K562 (cell line): ENCODE results near the gene UBXN10. TPM values are rescaled to one million over a fixed set of nuclear protein-coding genes. Genes with fewer than 3 reads are reported as not detected.

Experiments
- FOXP4 ChIP-seq: sonication (generic); formaldehyde crosslinking; IDR thresholded peaks from 2 replicates; pipeline ENCODE4 v1.8.0; 2022; ENCODE audit warnings: mild to moderate bottlenecking, missing genetic modification reagents, borderline replicate concordance
- GATA2 ChIP-seq: sonication (generic); formaldehyde crosslinking; IDR thresholded peaks from 2 replicates; pipeline ENCODE4 v1.4.0; 2020; ENCODE audit warnings: mild to moderate bottlenecking, missing genetic modification reagents
- GTF2F1 ChIP-seq: IDR thresholded peaks from 2 replicates; pipeline ENCODE4 v1.6.1; 2011; ENCODE audit warnings: low read depth, low read length, improper control_type of control experiment
- HIVEP1 ChIP-seq: fragments of 250-450 bp; sonication (Bioruptor Pico); IDR thresholded peaks from 2 replicates; pipeline ENCODE4 v1.4.0; 2020; ENCODE audit warnings: mild to moderate bottlenecking
- JUN ChIP-seq, 2 experiments: sonication (generic) in 1 of 2; formaldehyde crosslinking in 1 of 2; IDR thresholded peaks; 2 replicates each; pipeline versions ENCODE4 v1.6.1 to v1.8.0; 2012 to 2022; ENCODE audit warnings: borderline replicate concordance in 2 of 2, mild to moderate bottlenecking in 2 of 2, improper control_type of control experiment in 1 of 2, low read depth in 1 of 2, low read length in 1 of 2, missing genetic modification reagents in 1 of 2
- POLR3A ChIP-seq: IDR thresholded peaks from 2 replicates; pipeline ENCODE4 v1.6.1; 2011; ENCODE audit warnings: borderline replicate concordance, mild to moderate bottlenecking, moderate library complexity; ENCODE audit not compliant: insufficient read length, insufficient read depth; ENCODE audit errors: extremely low read depth
- PTBP1 ChIP-seq: fragments of 200-400 bp; formaldehyde crosslinking; IDR thresholded peaks from 2 replicates; pipeline ENCODE4 v1.6.1; 2017; ENCODE audit warnings: low read depth, low read length
- THAP7 ChIP-seq: fragments of 250-450 bp; sonication (Bioruptor Pico); IDR thresholded peaks from 2 replicates; pipeline ENCODE4 v1.5.0; 2021
- WHSC1 ChIP-seq: IDR thresholded peaks from one replicate; pipeline ENCODE4 v1.6.1; 2012; ENCODE audit warnings: low read length, control low read depth, inconsistent platforms
- ZBTB34 ChIP-seq: fragments of 250-450 bp; sonication (Bioruptor Pico); IDR thresholded peaks from 2 replicates; pipeline ENCODE4 v1.8.0; 2021; ENCODE audit warnings: mild to moderate bottlenecking, moderate library complexity
- ZBTB8A ChIP-seq: fragments of 450-650 bp; IDR thresholded peaks from 2 replicates; pipeline ENCODE4 v1.6.1; 2018; ENCODE audit warnings: mild to moderate bottlenecking, moderate library complexity; ENCODE audit not compliant: partially characterized antibody
- ZNF512 ChIP-seq: IDR thresholded peaks from 2 replicates; pipeline ENCODE4 v1.6.1; 2016; ENCODE audit warnings: missing genetic modification characterization, missing compliant biosample characterization
- ZNF75A ChIP-seq: fragments of 450-650 bp; formaldehyde crosslinking; IDR thresholded peaks from 2 replicates; pipeline ENCODE4 v1.4.0; 2020; ENCODE audit warnings: mild to moderate bottlenecking
- ZZZ3 ChIP-seq: fragments of 450-650 bp; IDR thresholded peaks from 2 replicates; pipeline ENCODE4 v1.6.1; 2016; ENCODE audit warnings: antibody characterized with exemption, mild to moderate bottlenecking, moderate library complexity
- polyA plus RNA-seq, 8 experiments: library from polyadenylated mRNA; depleted of rRNA in 4 of 8; stranded (reverse) in 5 of 8; unstranded in 3 of 8; fragments of >200 nt; fragmentation: Nextera tagmentation in 2 of 8; fragmentation: Illumina TruSeq in 1 of 8; extraction: Ambion mirVana in 2 of 8; extraction: Trizol in 1 of 8; gene quantifications; 2 replicates each; pipeline versions ENCODE4 v1.2.1 to v1.2.3, GENCODE V29; 2011 to 2014; ENCODE audit warnings: inconsistent platforms in 1 of 8, missing spikeins in 1 of 8
- total RNA-seq, 7 experiments: library from RNA; depleted of rRNA in 6 of 7; stranded (reverse); fragments of >200 nt in 6 of 7; fragmentation: Illumina TruSeq in 2 of 7; extraction: Trizol in 2 of 7; gene quantifications; 2 replicates each; pipeline versions ENCODE4 v1.2.1 to v1.2.3, GENCODE V29; 2011 to 2021; ENCODE audit warnings: low replicate concordance in 1 of 7
- TF ChIP-seq, protein P1 (sequence below), 2 experiments: IDR thresholded peaks; 2 replicates each; pipeline ENCODE4 v1.6.1; 2012; ENCODE audit warnings: improper control_type of control experiment in 2 of 2, low read depth in 2 of 2, low read length in 2 of 2, borderline replicate concordance in 1 of 2
- TF ChIP-seq, protein P2 (sequence below): fragments of 250-450 bp; sonication (Bioruptor Pico); IDR thresholded peaks from 2 replicates; pipeline ENCODE4 v1.4.0; 2020

The UBXN10 gene
- total and polyA plus RNA-seq, 9 of the 15 experiments (the other 6 are each of a cell fraction or from before 2014, with no cell fraction given): 10.7 to 17.7 (median 13.6) TPM

DNA sequence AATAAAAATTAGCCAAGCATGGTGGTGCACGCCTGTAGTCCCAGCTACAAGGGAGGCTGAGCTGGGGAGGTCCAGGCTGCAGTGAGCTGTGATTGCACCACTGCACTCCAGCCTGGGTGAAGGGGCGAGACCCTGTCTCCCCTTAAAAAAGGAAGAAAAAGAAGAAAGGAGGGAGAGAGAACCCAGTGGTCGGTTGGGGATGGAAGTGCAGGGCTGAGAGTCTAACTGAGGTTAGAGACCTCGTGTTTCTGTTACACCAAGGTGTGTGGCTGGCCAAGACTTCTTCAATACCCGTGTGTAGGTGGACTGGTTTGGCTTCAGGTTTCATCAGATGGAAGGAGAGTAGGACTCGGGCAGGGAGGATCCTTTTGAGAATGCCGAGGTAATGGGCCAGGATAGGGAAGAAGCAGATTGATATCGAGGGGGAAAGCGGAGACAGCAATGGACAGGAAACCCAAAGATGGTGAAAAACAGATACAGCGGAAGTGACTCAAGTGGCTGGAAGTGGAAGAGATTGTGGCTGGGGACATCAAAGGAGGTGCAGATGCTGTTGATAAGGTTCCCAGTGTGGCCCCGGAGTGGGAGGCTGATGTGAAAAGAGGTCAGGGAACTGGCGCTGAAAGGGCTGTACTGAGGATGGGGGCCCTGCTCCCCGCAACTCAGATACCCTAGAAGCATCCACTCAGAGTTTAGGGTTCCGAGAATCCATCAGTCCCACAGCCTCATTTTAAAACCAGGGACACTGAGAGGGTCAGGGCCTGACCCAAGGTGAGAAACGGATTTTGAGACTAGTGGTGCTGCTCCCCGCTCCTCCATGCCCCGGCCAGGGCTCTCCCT lies 681 bp upstream of the UBXN10 start (continued):
- TF ChIP-seq ZNF512 (tag) (no peak), ZBTB8A (no peak), HIVEP1 (CRISPR knock-in tag) (peak; percentile 7; the same call in 1 of the 2 replicates), ZNF75A (CRISPR knock-in tag) (no peak), JUN (IDR thresholded peaks at IDR 0.05; ENCODE audit: borderline replicate concordance, low read depth, low read length) (peak; percentile 78), JUN (CRISPR knock-in tag; IDR thresholded peaks at IDR 0.05; ENCODE audit: borderline replicate concordance) (no peak), FOXP4 (no peak), POLR3A (no peak), GTF2F1 (no peak), ZZZ3 (no peak), ZBTB34 (no peak), THAP7 (CRISPR knock-in tag) (no peak), PTBP1 (no peak), WHSC1 (no peak), GATA2 (CRISPR knock-in tag) (peak; percentile 92)
- TF ChIP-seq, protein P1, sequence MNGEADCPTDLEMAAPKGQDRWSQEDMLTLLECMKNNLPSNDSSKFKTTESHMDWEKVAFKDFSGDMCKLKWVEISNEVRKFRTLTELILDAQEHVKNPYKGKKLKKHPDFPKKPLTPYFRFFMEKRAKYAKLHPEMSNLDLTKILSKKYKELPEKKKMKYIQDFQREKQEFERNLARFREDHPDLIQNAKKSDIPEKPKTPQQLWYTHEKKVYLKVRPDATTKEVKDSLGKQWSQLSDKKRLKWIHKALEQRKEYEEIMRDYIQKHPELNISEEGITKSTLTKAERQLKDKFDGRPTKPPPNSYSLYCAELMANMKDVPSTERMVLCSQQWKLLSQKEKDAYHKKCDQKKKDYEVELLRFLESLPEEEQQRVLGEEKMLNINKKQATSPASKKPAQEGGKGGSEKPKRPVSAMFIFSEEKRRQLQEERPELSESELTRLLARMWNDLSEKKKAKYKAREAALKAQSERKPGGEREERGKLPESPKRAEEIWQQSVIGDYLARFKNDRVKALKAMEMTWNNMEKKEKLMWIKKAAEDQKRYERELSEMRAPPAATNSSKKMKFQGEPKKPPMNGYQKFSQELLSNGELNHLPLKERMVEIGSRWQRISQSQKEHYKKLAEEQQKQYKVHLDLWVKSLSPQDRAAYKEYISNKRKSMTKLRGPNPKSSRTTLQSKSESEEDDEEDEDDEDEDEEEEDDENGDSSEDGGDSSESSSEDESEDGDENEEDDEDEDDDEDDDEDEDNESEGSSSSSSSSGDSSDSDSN (IDR thresholded peaks at IDR 0.05; ENCODE audit: borderline replicate concordance in 1 of 2, low read depth in 2 of 2, low read length in 2 of 2): no peak
- TF ChIP-seq, protein P2, sequence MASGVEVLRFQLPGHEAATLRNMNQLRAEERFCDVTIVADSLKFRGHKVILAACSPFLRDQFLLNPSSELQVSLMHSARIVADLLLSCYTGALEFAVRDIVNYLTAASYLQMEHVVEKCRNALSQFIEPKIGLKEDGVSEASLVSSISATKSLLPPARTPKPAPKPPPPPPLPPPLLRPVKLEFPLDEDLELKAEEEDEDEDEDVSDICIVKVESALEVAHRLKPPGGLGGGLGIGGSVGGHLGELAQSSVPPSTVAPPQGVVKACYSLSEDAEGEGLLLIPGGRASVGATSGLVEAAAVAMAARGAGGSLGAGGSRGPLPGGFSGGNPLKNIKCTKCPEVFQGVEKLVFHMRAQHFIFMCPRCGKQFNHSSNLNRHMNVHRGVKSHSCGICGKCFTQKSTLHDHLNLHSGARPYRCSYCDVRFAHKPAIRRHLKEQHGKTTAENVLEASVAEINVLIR (CRISPR knock-in tag): no peak; the same call in 1 of the 2 replicates
